MCF 10A (cell line): Measurements from ENCODE around the gene ARG1. TPM values are rescaled to one million over a fixed set of nuclear protein-coding genes. Genes with fewer than 3 reads are reported as not detected.

ENCODE experiments used
- BruUV-seq: library from RNA; stranded (reverse); fragments of 400-500 nt; replicated peaks from 2 replicates; lab custom pipeline; 2021; lab: Mats Ljungman, UMichigan
- CTCF ChIA-PET: fragments of 300-600 bp; sonication (Branson Sonifier 250); formaldehyde crosslinking; extraction: SDS; loops from one replicate; lab custom pipeline; 2021; ENCODE audit warnings: antibody characterized with exemption, inconsistent platforms; lab: Yijun Ruan, JAX
- POLR2A ChIA-PET: fragments of 300-600, 350-650 bp; sonication (Branson Sonifier 250); formaldehyde crosslinking; extraction: SDS; loops from one replicate; lab custom pipeline; 2020; ENCODE audit warnings: antibody characterized with exemption, inconsistent platforms; lab: Yijun Ruan, JAX
- DNase-seq: peaks from one replicate; pipeline ENCODE4 v3.0.0-alpha.2; 2018; ENCODE audit not compliant: unreplicated experiment
- H3K27ac Mint-ChIP-seq: one replicate; pipeline ENCODE4 v1.8.0; 2022; ENCODE audit warnings: mild to moderate bottlenecking, low read depth, mixed read lengths; ENCODE audit not compliant: unreplicated experiment
- H3K27me3 Mint-ChIP-seq: one replicate; pipeline ENCODE4 v1.8.0; 2022; ENCODE audit warnings: mixed read lengths; ENCODE audit not compliant: insufficient read depth, unreplicated experiment
- H3K36me3 Mint-ChIP-seq: one replicate; pipeline ENCODE4 v1.8.0; 2022; ENCODE audit warnings: mild to moderate bottlenecking, moderate library complexity, mixed read lengths; ENCODE audit not compliant: insufficient read depth, unreplicated experiment
- H3K4me1 Mint-ChIP-seq: one replicate; pipeline ENCODE4 v1.8.0; 2022; ENCODE audit warnings: mixed read lengths; ENCODE audit not compliant: insufficient read depth, unreplicated experiment
- H3K4me3 Mint-ChIP-seq: one replicate; pipeline ENCODE4 v1.8.0; 2022; ENCODE audit warnings: mild to moderate bottlenecking, moderate library complexity, mixed read lengths; ENCODE audit not compliant: unreplicated experiment
- H3K9me3 Mint-ChIP-seq: one replicate; pipeline ENCODE4 v1.8.0; 2022; ENCODE audit warnings: mixed read lengths; ENCODE audit not compliant: unreplicated experiment
- intact Hi-C: fragments of 100-400 bp; cut with micrococcal nuclease; formaldehyde crosslinking; loops from 2 replicates; pipeline ENCODE4 v1.14.1; 2022
- total RNA-seq: library from RNA; stranded (reverse); gene quantifications from 2 replicates; pipeline ENCODE4 v1.2.3, GENCODE V29; 2022
- TF ChIP-seq, protein P1 (sequence below): fragments of 200-600 bp; IDR thresholded peaks from one replicate; pipeline ENCODE4 v1.8.0; 2022; ENCODE audit warnings: antibody characterized with exemption, mild to moderate bottlenecking; ENCODE audit not compliant: unreplicated experiment

Gene ARG1
- total RNA-seq, 1 experiment from 2014 or later, result not detected

DNA sequence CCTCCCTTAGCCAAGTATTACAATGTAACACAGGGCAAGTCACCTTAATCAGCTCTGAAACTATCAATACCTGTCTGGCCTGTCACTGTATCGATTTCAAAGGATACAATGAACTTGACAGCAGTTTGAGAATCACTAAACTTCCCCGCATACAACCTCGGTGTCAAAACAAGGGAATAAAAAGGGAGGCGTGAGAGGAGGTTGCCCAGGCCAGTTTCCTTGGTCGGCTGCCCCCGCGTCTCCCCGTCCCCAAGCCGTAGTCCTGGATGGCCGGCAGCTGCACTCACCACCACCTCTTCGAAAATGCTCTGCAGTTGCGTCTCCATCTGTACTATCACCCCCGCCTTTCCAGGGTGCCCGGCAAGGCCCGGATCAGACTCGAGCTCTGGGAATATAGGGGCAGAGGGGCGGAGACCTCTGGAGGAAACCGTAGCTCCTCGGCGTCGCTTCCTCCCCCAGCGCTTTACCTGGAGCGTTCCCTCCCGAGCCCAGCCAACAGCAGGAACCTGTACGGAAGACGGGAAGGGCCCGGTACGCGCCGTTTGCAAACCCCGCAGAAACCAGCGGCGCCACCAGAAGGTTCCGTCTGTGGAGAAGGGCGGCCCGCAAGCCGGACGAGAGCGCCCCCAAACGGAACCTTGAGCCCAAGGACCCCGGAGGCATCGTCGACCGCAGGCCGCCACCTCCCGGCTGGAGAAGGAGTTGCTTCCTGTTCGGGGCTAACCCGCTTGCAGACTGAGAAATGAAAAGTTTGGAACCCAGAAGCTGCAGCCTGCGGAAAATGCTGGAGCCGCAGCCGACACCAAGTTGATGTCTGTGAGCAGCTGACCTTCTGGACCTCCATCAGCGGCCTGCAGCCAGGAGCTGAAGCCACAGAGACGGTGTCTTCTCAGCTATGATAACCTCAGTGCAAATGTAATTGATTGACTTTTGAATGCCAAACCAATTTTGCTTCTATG, 55.0 kb downstream of the ARG1 start, which contains the start of gene MED23:
Gene MED23 (minus strand): TSS at position 519 of the 959 bp plus-strand sequence. CDS start 193 bp downstream, at position 326.
- TF ChIP-seq, protein P1, sequence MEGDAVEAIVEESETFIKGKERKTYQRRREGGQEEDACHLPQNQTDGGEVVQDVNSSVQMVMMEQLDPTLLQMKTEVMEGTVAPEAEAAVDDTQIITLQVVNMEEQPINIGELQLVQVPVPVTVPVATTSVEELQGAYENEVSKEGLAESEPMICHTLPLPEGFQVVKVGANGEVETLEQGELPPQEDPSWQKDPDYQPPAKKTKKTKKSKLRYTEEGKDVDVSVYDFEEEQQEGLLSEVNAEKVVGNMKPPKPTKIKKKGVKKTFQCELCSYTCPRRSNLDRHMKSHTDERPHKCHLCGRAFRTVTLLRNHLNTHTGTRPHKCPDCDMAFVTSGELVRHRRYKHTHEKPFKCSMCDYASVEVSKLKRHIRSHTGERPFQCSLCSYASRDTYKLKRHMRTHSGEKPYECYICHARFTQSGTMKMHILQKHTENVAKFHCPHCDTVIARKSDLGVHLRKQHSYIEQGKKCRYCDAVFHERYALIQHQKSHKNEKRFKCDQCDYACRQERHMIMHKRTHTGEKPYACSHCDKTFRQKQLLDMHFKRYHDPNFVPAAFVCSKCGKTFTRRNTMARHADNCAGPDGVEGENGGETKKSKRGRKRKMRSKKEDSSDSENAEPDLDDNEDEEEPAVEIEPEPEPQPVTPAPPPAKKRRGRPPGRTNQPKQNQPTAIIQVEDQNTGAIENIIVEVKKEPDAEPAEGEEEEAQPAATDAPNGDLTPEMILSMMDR, result peak; percentile 97
- peak within 1 kb of the TSS; percentile 93 for H3K4me3 Mint-ChIP-seq
- intact Hi-C loops, result no loop called here
- peak within 1 kb of the TSS; percentile 96 for H3K27ac Mint-ChIP-seq
- BruUV-seq, result TSS peak; percentile 51
- H3K36me3 Mint-ChIP-seq, result peaks cover 35% of the 10 kb centered on the region
- CTCF ChIA-PET, result interaction anchor here (0.6 to 2.5 kb wide), 52 partner anchors 8 to 1878 kb away, joined by 3 to 34 read pairs (median 4); partner anchors contain the start of genes ARG1 and ENPP3
- H3K9me3 Mint-ChIP-seq, result no peaks in the 10 kb centered on the region
- H3K4me1 Mint-ChIP-seq, result peaks cover 13% of the 10 kb centered on the region
- DNase-seq, result peak; percentile 94
- no peaks in the 10 kb centered on the region for H3K27me3 Mint-ChIP-seq
- POLR2A ChIA-PET, result interaction anchor here (0.6 to 2.1 kb wide), 17 partner anchors 8 to 948 kb away, joined by 3 to 7 read pairs (median 3); no protein-coding TSS in a partner anchor

- H3K4me3 Mint-ChIP-seq, result peak overlapping the region; percentile 93
- TF ChIP-seq, protein P1, result no peak
- peak overlapping the region; percentile 96 for H3K27ac Mint-ChIP-seq
- POLR2A ChIA-PET, result interaction anchor here (0.6 to 2.1 kb wide), 9 partner anchors 7 to 527 kb away, joined by 3 to 7 read pairs (median 5); no protein-coding TSS in a partner anchor
- CTCF ChIA-PET, result interaction anchor here (0.6 to 2.5 kb wide), 36 partner anchors 8 to 1879 kb away, joined by 3 to 34 read pairs (median 5); partner anchors contain the start of gene ENPP3
- no peak for DNase-seq
- BruUV-seq, result no TSS peak
- H3K36me3 Mint-ChIP-seq, result peaks cover 28% of the 10 kb centered on the region
- H3K4me1 Mint-ChIP-seq, result peaks cover 13% of the 10 kb centered on the region
- H3K9me3 Mint-ChIP-seq, result no peaks in the 10 kb centered on the region
- H3K27me3 Mint-ChIP-seq, result no peaks in the 10 kb centered on the region
- intact Hi-C loops, result no loop called here
Observed at GRCh38 chr6:131628726-131629125, 55.7 kb downstream of the ARG1 start.

DNA sequence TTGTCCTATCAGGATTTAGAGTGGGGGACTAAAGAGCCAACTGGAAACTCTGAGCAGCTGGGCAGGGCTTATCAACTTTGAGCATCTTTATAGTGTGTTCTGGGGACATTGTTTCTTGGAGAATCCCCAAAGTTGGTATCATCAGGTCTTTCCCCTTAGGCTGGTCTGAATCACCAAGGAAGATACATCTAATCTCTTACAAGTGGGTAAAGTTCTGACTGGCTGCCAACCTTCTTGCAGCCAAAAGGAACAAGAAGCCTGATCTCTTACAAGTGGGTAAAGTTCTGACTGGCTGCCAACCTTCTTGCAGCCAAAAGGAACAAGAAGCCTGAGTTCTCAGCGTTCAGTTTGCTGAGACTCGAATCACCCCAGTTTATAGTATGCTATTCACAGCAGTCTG, 56.6 kb downstream of the ARG1 start:
- no peaks in the 10 kb centered on the region for H3K27me3 Mint-ChIP-seq
- H3K4me1 Mint-ChIP-seq, result peaks cover 13% of the 10 kb centered on the region
- intact Hi-C loops, result no loop called here
- POLR2A ChIA-PET, result interaction anchor here (0.8 to 1.0 kb wide), 2 partner anchors 45 to 496 kb away, joined by 3 read pairs; no protein-coding TSS in a partner anchor
- H3K27ac Mint-ChIP-seq, result no peak overlapping the region
- DNase-seq, result peak; percentile 25
- CTCF ChIA-PET, result interaction anchor here (0.5 to 2.5 kb wide), 10 partner anchors 10 to 845 kb away, joined by 3 to 34 read pairs (median 14); no protein-coding TSS in a partner anchor
- peak overlapping the region; percentile 8 for H3K4me3 Mint-ChIP-seq
- TF ChIP-seq, protein P1, result no peak
- H3K36me3 Mint-ChIP-seq, result peaks cover 19% of the 10 kb centered on the region
- BruUV-seq, result no TSS peak
- no peaks in the 10 kb centered on the region for H3K9me3 Mint-ChIP-seq
